Suprapubic skin (tissue), 3 donors: ENCODE results near the gene ABHD5.

Experiments
- CTCF ChIP-seq, 2 donors: fragments of 200-600 bp in 1 of 2; fragments of 450-650 bp in 1 of 2; sonication (generic) in 1 of 2; IDR thresholded peaks; one replicate each; pipeline ENCODE4 v1.5.1; 2016 to 2019; ENCODE audit warnings: antibody characterized with exemption in 2 of 2, mild to moderate bottlenecking in 1 of 2, moderate library complexity in 1 of 2
- POLR2A ChIP-seq, 2 donors: fragments of 450-650 bp; IDR thresholded peaks; one replicate each; pipeline ENCODE4 v1.6.1; 2017; ENCODE audit warnings: antibody characterized with exemption in 2 of 2, mild to moderate bottlenecking in 2 of 2, moderate library complexity in 2 of 2

DNA sequence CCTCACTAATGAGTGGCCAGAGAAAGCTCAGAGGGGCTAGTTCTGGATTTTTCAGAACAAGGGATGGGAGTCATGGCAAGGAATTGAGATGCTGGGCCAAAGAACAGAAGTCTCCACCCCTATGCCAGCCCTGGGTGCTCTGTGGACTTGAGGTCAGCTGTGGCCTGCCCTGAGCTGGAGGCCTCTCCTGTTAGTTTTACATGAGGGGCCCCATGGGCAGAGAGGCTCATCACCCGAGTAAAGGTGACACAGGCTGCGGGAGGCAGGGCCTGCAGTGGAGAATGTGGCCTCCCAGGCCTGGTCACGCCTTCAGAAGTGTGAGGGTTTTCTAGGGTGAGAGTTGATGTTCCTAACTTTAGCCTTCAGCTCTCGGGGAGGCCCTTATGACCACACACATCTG, 44.9 kb downstream of the ABHD5 start:
- no peak for TF ChIP-seq POLR2A (IDR thresholded peaks at IDR 0.05)
- no peak for TF ChIP-seq CTCF (IDR thresholded peaks at IDR 0.05)
